GM18507 (cell line): ENCODE results near the gene TPSD1.
"Not testable (repeated sequence)": the region's sequence is repeated elsewhere in the genome, so short reads cannot be mapped to it uniquely, and the experiment has no call there.

Experiments
- DNase-seq: peaks from one replicate; pipeline ENCODE4 v3.0.0; 2011; ENCODE audit warnings: low read depth; ENCODE audit not compliant: insufficient read length; ENCODE audit errors: extremely low spot score
- FAIRE-seq: peaks from 2 replicates; lab custom pipeline; 2011; peaks lifted over from hg19 to GRCh38; lab: Jason Lieb, UNC

Gene TPSD1

DNA sequence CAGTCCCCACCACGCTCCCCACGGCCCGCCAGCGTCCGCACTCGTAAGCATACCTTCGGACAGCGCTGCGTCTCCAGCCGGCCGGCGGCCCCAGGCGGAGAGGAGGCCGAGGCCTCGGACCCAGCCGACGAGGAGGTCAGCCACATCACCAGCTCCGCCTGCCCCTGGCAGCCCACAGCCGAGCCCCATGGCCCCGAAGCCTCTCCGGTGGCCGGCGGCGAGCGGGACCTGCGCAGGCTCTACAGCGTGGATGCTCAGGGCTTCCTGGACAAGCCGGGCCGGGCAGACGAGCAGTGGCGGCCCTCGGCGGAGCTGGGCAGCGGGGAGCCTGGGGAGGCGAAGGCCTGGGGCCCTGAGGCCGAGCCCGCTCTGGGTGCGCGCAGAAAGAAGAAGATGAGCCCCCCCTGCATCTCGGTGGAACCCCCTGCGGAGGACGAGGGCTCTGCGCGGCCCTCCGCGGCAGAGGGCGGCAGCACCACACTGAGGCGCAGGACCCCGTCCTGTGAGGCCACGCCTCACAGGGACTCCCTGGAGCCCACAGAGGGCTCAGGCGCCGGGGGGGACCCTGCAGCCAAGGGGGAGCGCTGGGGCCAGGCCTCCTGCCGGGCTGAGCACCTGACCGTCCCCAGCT is 35.7 kb upstream of the TPSD1 start:
- DNase-seq (no peak), FAIRE-seq (no peak)

DNA sequence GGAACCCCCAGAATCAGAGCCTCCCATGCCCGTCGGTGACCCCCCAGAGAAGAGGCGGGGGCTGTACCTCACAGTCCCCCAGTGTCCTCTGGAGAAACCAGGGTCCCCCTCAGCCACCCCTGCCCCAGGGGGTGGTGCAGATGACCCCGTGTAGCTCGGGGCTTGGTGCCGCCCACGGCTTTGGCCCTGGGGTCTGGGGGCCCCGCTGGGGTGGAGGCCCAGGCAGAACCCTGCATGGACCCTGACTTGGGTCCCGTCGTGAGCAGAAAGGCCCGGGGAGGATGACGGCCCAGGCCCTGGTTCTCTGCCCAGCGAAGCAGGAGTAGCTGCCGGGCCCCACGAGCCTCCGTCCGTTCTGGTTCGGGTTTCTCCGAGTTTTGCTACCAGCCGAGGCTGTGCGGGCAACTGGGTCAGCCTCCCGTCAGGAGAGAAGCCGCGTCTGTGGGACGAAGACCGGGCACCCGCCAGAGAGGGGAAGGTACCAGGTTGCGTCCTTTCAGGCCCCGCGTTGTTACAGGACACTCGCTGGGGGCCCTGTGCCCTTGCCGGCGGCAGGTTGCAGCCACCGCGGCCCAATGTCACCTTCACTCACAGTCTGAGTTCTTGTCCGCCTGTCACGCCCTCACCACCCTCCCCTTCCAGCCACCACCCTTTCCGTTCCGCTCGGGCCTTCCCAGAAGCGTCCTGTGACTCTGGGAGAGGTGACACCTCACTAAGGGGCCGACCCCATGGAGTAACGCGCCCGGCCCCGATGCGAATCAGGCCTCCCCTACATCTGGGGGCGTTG is 34.8 kb upstream of the TPSD1 start:
- FAIRE-seq, result no peak

GRCh38 chr16:1221628-1222552 is 34.0 kb upstream of the TPSD1 start:
- no peak for DNase-seq
- no peak for FAIRE-seq

More for the DNA sequence above, 34.8 kb upstream of the TPSD1 start:
- DNase-seq, result no peak

DNA sequence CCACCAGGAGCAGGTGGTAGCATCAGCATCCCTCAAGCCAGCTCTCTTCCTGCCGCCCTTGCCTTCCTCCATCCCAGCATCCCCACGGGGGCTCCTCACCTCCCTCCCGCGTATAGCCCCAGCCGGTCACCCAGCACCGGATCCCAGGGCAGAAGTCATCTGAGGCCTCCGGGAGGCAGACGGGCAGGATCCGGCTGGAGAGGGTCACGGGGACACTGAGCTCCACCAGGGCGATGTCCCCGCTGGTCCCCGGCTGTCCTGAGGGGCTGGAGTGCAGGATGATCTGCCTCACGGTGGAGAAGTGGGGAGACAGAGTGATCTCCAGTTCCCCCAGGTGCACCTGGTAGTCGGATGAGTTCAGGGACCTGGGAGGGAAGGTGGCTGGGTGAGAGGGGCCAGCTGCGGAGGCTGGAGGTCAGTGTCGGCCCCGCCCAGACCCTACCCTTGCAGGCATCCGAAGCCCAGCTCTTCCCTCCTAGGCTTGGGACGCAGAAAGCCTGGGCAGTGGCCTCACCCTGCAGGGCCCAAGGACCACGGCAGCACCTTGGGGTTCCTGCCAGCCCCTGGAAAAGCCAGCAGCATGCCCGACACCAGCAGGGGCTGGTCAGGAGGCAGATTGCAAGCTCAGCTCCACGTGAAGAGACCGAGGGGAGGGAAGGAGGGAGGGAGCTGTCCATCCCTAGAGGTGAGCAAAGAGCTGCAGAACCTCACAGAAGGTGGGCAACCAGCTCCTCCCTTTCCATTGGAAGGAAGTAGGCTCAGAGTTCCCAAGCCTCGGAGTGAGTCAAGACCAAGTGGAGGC is 33.1 kb upstream of the TPSD1 start:
- DNase-seq (no peak), FAIRE-seq (no peak)

DNA sequence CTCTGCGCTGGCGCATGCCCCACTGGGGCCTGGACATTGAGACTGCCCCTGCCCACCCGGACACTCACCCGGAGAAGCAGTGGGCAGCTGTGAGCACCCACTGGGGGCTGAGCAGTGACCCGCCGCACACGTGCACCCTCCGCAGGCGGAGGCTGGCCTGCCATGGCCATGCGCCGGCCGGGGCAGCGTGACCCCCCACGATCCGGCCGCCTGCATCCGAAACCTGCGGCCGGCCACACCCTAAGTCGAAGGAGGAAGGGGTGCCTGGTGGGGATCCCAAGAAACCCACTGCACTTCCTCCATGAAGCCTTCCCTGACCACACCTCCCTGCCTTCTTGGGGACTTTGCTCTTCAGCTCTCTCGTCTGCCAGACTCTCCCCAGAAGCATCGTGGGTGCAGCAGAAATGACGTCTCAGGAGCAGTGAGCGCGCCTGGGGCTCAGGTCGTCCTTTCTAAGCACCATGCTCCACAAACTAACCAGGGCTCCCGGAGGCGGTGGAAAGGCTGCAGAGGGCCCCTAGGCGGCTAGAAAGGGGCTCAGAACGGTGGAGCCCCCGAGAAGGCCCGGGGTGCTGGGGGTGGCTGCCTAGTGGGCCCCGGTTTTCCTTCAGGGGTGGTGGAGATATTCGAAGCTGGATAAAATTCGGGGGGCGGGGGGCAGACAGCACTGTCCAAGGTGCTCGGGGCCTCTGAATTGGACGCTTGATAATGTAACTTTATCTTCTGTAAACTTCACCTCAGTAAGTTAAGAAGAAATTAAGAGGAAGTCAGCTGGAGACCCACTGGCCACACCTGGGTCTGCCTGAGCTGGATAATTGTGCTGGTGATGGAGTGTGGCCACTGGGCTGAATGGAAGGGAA is 32.3 kb upstream of the TPSD1 start:
- DNase-seq, result no peak
- FAIRE-seq, result no peak

DNA sequence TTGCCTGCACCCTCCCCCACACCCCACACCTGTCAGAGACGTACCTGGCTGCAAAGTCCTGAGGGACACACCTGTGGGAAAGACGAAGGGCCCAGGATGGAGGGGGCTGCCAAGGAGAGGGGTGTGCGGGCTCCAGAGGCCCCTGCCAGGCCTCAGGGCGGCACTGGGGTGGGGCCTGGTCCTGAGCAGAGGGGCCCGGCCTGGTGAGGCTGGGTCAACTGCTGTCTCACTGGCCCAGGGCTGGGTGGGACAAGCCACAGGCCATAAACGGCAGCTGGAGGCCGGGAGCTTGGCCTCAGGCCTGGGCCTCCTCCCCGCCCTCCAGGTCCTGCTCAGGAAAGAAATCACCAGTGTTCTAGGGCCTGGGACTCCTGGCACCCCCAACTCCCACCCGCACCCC is 31.3 kb upstream of the TPSD1 start:
- FAIRE-seq (no peak), DNase-seq (no peak)

DNA sequence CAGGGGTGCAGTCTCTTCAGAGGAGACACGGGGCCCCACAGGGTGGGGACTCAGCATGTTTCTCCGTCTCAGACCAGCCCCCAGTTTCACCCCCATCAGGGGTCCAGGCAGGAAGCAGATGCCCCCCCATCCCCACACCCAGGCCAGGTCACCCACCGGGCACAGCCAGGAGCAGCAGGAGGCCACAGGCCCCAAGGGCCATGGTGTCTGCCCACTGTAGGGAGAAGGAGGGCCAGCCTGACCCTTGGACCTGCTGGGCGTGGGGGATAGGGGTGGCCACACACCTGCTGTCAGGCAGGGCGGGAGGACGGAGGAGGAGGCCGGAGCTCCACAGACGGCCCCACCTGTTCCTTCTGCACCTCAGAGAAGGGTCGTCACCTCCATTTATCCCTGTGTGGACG is 30.8 kb upstream of the TPSD1 start, which contains the start of gene TPSG1:
Gene TPSG1, minus strand, starts transcription at position 218 of the 401 bp plus-strand sequence. Its CDS starts 16 bp downstream, at position 202.
- DNase-seq, result no peak
- no peak for FAIRE-seq

GRCh38 chr16:1225728-1226311 is 30.0 kb upstream of the TPSD1 start:
- not testable (repeated sequence) for FAIRE-seq, DNase-seq

DNA sequence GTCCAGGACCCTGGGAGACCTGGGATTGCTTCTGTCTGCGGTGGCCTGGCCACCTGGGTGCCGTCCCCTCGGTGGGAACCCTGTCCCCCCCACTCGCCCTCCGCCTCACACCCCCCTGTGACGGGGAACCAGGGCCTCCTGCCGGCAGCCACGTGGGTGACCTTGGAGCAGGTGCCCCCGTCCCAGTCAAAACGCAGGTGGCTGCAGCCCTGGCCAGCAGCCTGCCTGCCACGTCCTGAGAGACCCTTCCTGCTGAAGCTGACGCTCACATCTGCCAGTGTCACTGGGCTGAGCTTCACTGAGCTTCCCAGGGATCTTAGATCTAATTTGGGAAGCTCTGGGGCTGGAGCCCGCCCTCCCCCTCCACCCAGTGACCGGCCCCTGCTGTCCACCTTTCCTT is 29.2 kb upstream of the TPSD1 start:
- not testable (repeated sequence) for DNase-seq, FAIRE-seq

GRCh38 chr16:1228227-1228626 is 27.6 kb upstream of the TPSD1 start:
- DNase-seq, FAIRE-seq: not testable (repeated sequence)

DNA sequence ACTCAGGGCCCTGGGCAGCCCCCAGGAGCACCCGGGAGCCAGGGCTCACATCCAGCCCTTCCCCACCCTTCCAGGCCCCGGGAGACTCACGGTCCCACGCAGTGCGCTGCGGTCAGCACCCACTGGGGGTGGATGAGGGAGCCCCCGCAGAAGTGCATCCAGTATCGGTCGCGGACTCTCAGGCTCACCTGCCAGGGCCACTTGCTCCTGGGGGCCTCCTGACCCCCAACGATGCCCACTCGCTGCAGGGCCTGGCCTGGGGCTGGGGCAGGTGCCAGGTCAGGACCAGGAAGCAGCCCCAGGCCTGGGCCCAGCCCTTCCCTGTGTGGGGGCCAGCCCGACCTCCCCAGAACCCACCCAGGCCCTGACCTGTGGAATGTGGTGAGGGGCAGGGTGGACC is 26.4 kb upstream of the TPSD1 start:
- not testable (repeated sequence) for FAIRE-seq, DNase-seq

DNA sequence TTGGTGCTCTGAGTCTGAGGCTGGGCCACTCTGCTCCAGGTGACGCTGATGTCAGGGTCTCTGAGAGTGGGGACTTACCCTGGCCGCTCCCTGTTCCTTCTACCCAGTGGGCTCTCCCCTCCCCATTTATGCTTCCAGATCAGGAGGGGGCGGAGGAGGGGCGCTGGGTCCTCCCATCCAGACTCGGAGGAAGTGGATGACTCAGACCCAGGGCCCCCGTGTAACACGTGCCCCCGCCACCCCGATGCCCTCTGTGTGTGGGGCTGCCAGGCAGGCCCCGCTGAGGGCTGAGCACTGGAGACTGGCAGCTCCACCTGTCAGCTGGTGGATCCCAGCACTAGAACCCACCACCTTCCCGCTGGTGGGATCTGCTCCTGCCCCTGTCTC is 25.8 kb upstream of the TPSD1 start, which contains the start of gene TPSB2:
Gene TPSB2, minus strand, starts transcription at position 101 of the 387 bp plus-strand sequence. CDS start 233 bp downstream, outside the sequence.
- not testable (repeated sequence) for DNase-seq, FAIRE-seq

DNA sequence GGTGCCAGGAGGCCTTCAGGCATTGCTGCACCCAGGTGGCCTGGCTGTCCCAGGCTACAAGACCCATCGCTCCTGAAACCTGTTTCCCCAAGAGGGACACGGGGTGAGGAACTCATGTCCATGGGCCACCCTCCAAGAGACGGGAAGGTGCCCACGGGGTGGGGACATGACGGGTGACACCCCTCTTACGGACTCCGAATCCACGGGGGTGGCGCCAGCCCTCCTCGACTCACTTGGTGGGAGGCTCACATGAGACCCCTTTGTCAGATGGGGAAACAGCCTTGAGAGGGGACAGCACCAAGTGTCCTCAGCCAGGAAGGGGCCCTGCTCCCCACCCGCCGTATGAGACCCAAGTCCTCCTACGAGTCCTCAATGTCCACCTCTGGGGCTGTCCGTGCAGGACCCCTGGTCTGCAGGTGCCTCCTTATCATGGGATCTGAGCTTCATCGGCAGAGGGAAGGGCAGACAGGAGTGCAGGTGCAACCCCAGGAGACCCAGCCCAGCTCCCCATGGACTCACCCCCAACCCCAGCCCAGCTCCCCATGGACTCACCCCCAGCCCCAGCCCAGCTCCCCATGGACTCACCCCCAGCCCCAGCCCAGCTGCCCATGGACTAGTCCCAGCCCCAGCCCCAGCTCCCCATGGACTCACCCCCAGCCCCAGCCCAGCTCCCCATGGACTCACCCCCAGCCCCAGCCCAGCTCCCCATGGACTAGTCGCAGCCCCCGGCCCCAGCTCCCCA is 25.2 kb upstream of the TPSD1 start:
- not testable (repeated sequence) for FAIRE-seq, DNase-seq

DNA sequence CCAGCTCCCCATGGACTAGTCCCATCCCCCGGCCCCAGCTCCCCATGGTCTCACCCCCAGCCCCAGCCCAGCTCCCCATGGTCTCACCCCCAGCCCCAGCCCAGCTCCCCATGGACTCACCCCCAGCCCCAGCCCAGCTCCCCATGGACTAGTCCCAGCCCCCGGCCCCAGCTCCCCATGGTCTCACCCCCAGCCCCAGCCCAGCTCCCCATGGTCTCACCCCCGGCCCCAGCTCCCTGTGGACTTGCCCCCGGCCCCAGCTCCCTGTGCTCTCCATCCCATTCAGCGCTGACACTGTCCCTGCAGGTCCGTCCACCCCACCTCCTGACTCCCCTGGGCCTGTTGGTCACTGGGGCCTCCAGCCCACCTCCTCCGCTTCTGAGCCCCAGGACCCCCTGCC is 24.6 kb upstream of the TPSD1 start:
- FAIRE-seq, DNase-seq: not testable (repeated sequence)

DNA sequence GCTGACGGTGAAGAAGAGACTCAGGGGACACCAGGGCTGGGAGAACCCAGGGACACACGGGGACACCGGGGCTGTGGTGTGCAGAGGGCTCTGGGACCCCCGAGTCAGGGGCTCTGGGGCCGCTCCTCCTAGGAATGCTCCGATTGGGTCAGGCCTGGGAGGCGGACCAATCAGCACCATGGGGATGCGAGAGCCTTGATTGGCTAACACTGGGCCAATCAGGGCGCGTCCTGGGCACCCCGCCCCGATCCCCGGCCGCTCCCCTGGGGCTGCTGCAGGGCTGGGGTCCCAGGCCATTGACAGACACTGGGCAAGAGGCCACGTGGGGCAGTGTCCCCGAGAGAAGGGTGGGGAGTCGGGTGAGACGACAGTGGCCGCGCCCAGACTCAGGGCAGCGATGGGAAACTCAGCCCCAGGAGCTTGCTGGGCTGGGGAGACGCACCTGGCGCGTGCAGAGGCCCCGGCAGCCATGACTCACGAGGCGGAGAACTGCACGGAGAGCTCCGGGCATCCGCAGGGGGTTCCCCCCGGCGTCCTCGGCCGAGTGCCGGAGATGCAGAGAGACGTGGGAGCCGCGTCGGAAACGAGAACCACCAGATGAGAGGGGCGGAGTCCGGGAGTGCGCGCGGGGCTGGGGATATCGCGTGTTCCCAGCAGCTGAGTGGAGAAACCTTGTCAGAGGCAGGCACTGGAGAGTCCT is 23.7 kb upstream of the TPSD1 start:
- FAIRE-seq, result not testable (repeated sequence)

DNA sequence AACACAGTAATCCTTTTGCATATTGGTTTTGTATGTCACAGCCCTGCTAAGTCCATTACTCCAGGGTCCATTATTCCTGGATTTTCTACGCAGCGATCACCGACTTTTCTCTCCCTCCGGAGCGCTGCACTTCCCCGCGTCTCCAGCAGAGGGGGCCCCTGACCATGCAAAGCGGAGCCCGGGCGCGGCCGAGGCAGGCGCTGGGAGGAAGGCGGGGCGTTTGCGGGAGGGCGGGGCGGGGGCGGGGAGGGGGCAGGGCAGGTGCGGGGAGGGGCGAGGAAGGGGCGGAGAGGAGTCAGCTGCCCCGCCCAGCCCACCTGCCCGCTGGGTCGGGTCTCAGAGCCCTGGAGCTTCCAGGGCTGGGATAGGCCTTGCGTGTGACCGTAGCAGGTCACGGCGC is 19.2 kb upstream of the TPSD1 start:
- FAIRE-seq, result peak; percentile 89
- not testable (repeated sequence) for DNase-seq

More for the DNA sequence above, 23.7 kb upstream of the TPSD1 start:
- not testable (repeated sequence) for DNase-seq
